ENCODE results near the gene EEF2KMT. TPM values are rescaled to one million over a fixed set of nuclear protein-coding genes. Genes with fewer than 3 reads are reported as not detected.
"Not testable (repeated sequence)": the region's sequence is repeated elsewhere in the genome, so short reads cannot be mapped to it uniquely, and the experiment has no call there.

EEF2KMT gene
- total RNA-seq, 4 donors from 2014 or later = 6.3 to 15.8 (median 8.8) TPM

- WGBS, 2 donors = 93% methylated on average over 3 of the region's 27 CpGs; no CpG with 5 or more reads in 1 of the 2 donors
- Histone ChIP-seq H3K4me3 (no peak overlapping the region), H3K36me3 (no peaks in the 10 kb centered on the region), H3K4me1 (no peaks in the 10 kb centered on the region), H3K27ac (no peak overlapping the region), H3K27me3 (no peaks in the 10 kb centered on the region), H3K9me3 (no peaks in the 10 kb centered on the region)
- TF ChIP-seq CTCF (IDR thresholded peaks at IDR 0.05) (no peak), POLR2A (IDR thresholded peaks at IDR 0.05) (no peak)
- DNase-seq = no peak
- intact Hi-C loops (cut with DNase I) = no loop called here
Observed at GRCh38 chr16:5108505-5109158, 11.0 kb upstream of the EEF2KMT start.

DNA sequence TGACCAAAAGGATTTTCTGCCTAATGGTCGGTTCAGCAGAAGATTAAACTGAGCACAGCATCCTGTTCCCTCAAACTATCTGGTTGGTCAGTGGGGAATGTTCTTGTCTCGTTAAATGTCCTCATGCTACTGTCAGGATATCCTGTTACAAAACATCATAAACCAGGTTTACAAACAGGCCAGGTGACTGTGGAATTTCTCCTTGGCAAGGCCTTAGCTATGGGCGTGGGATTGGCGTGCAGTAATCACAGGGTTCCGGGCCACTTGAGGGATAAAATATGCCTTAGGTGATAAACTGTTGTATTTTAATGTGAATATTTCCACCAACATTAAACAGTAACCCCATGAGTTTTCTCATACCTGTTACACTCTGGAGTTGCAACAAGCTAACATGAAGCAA lies 7.4 kb upstream of the EEF2KMT start:
- H3K27me3 ChIP-seq; H3K9me3 ChIP-seq; H3K27ac ChIP-seq; H3K4me1 ChIP-seq; DNase-seq; intact Hi-C loops (cut with DNase I); H3K36me3 ChIP-seq; H3K4me3 ChIP-seq: not testable (repeated sequence)
- 35 to 48% methylated on average over 5 of the region's 5 CpGs for WGBS, 2 donors

- H3K27me3 ChIP-seq; H3K9me3 ChIP-seq; H3K36me3 ChIP-seq; H3K4me3 ChIP-seq; intact Hi-C loops (cut with DNase I); H3K27ac ChIP-seq; H3K4me1 ChIP-seq; DNase-seq: not testable (repeated sequence)
- 74 to 91% methylated on average over 8 to 9 of the region's 12 CpGs for WGBS, 2 donors
Observed at GRCh38 chr16:5103296-5104032, 5.9 kb upstream of the EEF2KMT start.

- peak overlapping the region in 3 of 4 donors; percentile 79 to 86 (median 82) for H3K4me3 ChIP-seq
- H3K9me3 ChIP-seq; H3K27me3 ChIP-seq; H3K36me3 ChIP-seq; intact Hi-C loops (cut with DNase I); DNase-seq: not testable (repeated sequence)
- peaks cover 2 to 19% (median 3%) of the 10 kb centered on the region in 3 donors for H3K4me1 ChIP-seq
- H3K27ac ChIP-seq = peak overlapping the region in 1 of 4 donors; percentile 87
- WGBS, 2 donors = 9 to 16% methylated on average over 4 of the region's 4 CpGs
Observed at GRCh38 chr16:5099174-5099573, 1.6 kb upstream of the EEF2KMT start.

DNA sequence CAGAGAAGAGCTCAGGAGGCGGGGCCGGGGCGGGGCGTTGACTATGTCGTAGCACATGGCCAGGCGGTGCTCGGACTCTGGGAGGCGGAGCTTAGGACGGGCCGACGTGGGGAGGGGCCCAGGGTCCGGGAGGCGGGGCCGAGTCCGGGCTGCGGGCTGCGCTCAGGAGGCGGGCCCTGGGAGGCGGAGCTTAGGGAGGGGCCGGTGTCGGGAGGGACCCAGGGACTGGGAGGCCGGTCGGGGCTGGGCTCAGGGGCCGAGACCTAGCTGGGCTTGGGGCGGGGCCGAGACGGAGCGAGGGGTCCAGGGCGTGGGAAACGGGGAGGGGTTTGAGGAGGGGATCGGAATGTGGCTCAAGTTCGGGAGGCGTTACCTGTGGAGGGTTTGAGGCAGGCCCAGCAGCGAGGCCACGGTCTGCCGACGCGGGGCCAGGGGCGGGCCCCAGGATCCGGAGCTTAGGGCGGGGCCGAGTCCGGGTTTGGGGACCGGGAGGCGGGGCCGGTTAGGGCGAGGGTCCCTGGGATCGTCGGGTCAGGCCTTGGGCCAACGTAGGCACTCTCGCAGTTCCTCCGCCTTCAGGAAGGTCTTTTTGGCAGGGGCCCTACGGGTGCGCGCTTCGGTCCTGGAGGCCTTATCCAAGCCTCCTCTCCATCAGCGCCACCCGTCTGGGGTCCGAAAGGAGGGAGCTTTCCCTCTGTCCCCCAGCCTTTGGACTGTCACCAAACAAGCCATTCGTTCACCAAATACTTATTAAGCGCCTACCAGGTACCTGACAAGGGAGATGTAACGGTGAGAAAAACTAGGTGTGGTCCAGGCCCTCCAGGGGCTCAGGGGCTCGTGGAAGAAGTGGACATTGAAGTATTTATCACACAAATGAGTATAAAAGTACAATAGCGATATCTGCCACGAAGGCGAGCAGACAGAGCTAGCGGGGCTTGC lies 895 bp upstream of the EEF2KMT start:
- intact Hi-C loops (cut with DNase I); H3K9me3 ChIP-seq; H3K36me3 ChIP-seq; H3K27me3 ChIP-seq; DNase-seq: not testable (repeated sequence)
- peak in 1 of 4 donors; percentile 23 for TF ChIP-seq POLR2A (IDR thresholded peaks at IDR 0.05)
- WGBS, 2 donors = 2 to 3% methylated on average over 7 to 19 of the region's 67 CpGs
- Histone ChIP-seq H3K4me1 (peaks cover 2 to 19% (median 3%) of the 10 kb centered on the region in 3 donors), H3K27ac (peak overlapping the region; percentile 73 to 90 (median 88)), H3K4me3 (peak overlapping the region; percentile 38 to 86 (median 80))

- peak overlapping the region; percentile 85 to 89 (median 87) for H3K27ac ChIP-seq
- 0% methylated on average over 1 to 12 of the region's 23 CpGs for WGBS, 2 donors
- H3K27me3 ChIP-seq; H3K36me3 ChIP-seq; H3K9me3 ChIP-seq; intact Hi-C loops (cut with DNase I); DNase-seq: not testable (repeated sequence)
- peaks cover 2 to 24% (median 3%) of the 10 kb centered on the region in 3 donors for H3K4me1 ChIP-seq
- peak overlapping the region; percentile 79 to 86 (median 81) for H3K4me3 ChIP-seq
Observed at GRCh38 chr16:5097061-5097469, 530 bp downstream of the EEF2KMT start.

DNA sequence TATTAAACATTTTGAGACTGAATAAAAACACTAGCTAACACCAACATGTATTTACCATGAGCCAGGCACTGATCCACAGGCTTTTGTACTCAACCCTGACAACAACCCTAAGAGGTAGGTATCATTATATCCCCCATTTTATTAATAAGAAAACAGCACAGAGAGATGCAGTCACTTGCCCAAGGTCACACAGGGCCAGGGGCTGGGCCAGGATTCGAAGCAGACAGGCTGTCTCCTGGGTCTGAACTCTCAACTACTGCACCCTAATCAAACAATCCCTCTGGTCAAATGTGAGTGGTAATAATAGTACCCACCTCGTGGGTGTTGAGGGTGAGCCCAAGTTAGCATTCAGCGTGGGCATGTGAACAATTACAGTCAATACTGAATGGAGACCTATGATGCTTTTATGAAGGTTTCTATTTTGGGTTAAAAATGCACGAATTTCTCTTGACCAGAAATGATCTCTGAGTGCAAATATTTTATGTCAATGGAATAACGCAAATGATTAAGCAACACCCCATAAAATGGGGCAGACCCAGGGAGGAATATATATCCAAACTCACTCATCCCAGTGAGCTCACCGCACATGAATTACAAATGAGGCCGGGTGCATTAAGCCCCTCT lies 1.0 kb downstream of the EEF2KMT start:
- Histone ChIP-seq H3K4me1 (peaks cover 2 to 28% (median 3%) of the 10 kb centered on the region in 3 donors), H3K27ac (peak overlapping the region in 2 of 4 donors; percentile 87), H3K4me3 (peak overlapping the region; percentile 79 to 86 (median 81))
- H3K27me3 ChIP-seq; H3K9me3 ChIP-seq; intact Hi-C loops (cut with DNase I); H3K36me3 ChIP-seq; DNase-seq: not testable (repeated sequence)
- WGBS, 2 donors = 20 to 25% methylated on average over 6 to 7 of the region's 7 CpGs

DNA sequence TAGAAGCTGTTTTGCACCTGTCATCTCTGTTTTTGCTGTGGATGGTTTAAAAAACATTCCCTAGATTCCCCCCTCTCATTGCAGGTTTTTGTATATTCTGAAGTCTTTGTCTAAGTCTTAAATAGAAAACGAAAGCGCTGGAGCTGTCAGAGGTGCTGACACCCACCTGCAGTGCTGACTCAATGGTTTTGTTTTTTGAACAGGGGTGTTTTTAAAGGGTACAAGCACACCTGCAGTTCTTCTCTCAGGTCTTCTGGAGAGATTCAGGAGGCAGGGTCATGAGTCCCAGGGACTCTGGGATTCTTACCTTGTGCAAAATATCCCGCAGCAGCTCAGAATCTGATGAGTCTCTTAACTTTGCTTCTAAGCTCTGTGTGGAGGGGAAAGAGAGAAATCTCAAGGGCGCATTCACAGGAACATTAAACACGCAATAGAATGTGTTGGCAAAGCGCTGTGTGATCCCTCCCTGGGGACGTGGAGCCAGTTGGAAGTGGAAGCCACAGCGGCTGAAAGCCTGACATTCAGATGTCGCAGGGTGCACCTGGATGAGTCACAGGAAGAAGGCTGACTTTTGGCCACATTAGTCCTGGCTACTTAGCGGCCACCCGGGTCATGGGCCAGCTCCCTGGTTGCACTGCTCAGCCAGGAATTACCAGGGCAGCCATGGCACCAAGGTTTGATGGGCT lies 2.3 kb downstream of the EEF2KMT start:
- 64 to 68% methylated on average over 6 to 9 of the region's 11 CpGs for WGBS, 2 donors
- intact Hi-C loops (cut with DNase I); H3K27me3 ChIP-seq; H3K4me3 ChIP-seq; DNase-seq; H3K9me3 ChIP-seq; H3K27ac ChIP-seq; H3K36me3 ChIP-seq: not testable (repeated sequence)
- H3K4me1 ChIP-seq = peaks cover 2 to 28% (median 3%) of the 10 kb centered on the region in 3 donors

- DNase-seq; intact Hi-C loops (cut with DNase I); H3K4me3 ChIP-seq: not testable (repeated sequence)
Observed at GRCh38 chr16:5093746-5094145, 3.8 kb downstream of the EEF2KMT start.

DNA sequence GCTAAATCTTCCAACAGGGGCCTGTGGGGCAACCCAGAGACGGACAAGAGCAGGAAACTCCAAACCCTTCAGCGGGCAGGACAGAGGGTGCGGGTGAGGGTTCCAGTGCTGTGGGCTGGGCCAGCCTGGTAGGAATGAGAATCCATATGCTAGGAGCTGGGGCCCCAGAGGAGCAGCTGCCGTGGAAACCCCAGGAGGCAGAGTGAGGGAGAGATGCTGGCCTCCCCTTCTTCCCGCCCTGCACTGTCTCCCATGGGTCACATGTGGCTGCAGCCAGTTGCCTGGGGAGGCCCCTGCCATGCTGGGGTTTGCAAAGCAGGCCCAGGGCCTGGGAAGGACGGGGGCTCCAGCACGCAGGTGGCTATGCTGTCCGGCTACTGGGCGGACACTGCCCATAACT lies 4.5 kb downstream of the EEF2KMT start:
- H3K4me3 ChIP-seq; DNase-seq; H3K27me3 ChIP-seq; H3K27ac ChIP-seq; intact Hi-C loops (cut with DNase I); H3K9me3 ChIP-seq: not testable (repeated sequence)
- H3K36me3 ChIP-seq = peaks cover 0 to 26% (median 5%) of the 10 kb centered on the region in 3 donors
- 68 to 96% methylated on average over 4 to 5 of the region's 9 CpGs for WGBS, 2 donors
- peaks cover 0 to 20% (median 3%) of the 10 kb centered on the region in 3 donors for H3K4me1 ChIP-seq

More at GRCh38 chr16:5093746-5094145, 3.8 kb downstream of the EEF2KMT start:
- not testable (repeated sequence) for H3K9me3 ChIP-seq, H3K27me3 ChIP-seq, H3K27ac ChIP-seq
- Histone ChIP-seq H3K36me3 (peaks cover 0 to 19% (median 5%) of the 10 kb centered on the region in 3 donors), H3K4me1 (peaks cover under 1 to 23% (median 3%) of the 10 kb centered on the region in 3 donors)
- WGBS, 2 donors = 79 to 100% methylated on average over 1 to 2 of the region's 11 CpGs
